PC-3 (cell line): ENCODE measurements around the gene SLC25A45. TPM values are rescaled to one million over a fixed set of nuclear protein-coding genes. Genes with fewer than 3 reads are reported as not detected.

Source experiments
- ATAC-seq: fragments of 200-7000 bp; cut with Tn5 transposase; 2 replicates; pipeline ENCODE4 v1.9.1; 2020; ENCODE audit warnings: mild to moderate bottlenecking, moderate library complexity
- BruUV-seq: library from RNA; stranded (reverse); fragments of 400-500 nt; replicated peaks from 2 replicates; lab custom pipeline; 2021; lab: Mats Ljungman, UMichigan
- CTCF ChIA-PET: fragments of 300-600 bp; sonication (Branson Sonifier 250); formaldehyde crosslinking; loops from one replicate; lab custom pipeline; 2022; ENCODE audit warnings: antibody characterized with exemption; lab: Charles Lee
- POLR2A ChIA-PET: fragments of 300-600 bp; sonication (Branson Sonifier 250); formaldehyde crosslinking; loops from one replicate; lab custom pipeline; 2022; ENCODE audit warnings: antibody characterized with exemption; ENCODE audit not compliant: unreplicated experiment; lab: Charles Lee
- DNase-seq: peaks from one replicate; pipeline ENCODE4 v3.0.0-alpha.2; 2015
- H2AFZ ChIP-seq: fragments of 300-600 bp; sonication (generic); 2 replicates; pipeline ENCODE4 v1.6.0; 2016; ENCODE audit warnings: antibody characterized with exemption, low read length
- H3F3A ChIP-seq: fragments of 300-600 bp; sonication (generic); one replicate; pipeline ENCODE4 v1.6.0; 2017; ENCODE audit warnings: antibody characterized with exemption, low read length, control low read depth, mild to moderate bottlenecking; ENCODE audit not compliant: unreplicated experiment
- H3K27ac ChIP-seq: fragments of 300-600 bp; sonication (generic); 2 replicates; pipeline ENCODE4 v1.5.1; 2016; ENCODE audit warnings: mild to moderate bottlenecking, low read length
- H3K27me3 ChIP-seq: fragments of 300-600 bp; sonication (generic); 2 replicates; pipeline ENCODE4 v1.6.1; 2016; ENCODE audit warnings: low read length, mixed read lengths
- H3K36me3 ChIP-seq: fragments of 300-600 bp; sonication (generic); 2 replicates; pipeline ENCODE4 v1.6.1; 2016; ENCODE audit warnings: low read depth, mixed run types, low read length, mixed read lengths
- H3K4me1 ChIP-seq: fragments of 300-600 bp; sonication (generic); 2 replicates; pipeline ENCODE4 v1.5.1; 2016; ENCODE audit warnings: low read length; ENCODE audit not compliant: insufficient read depth
- H3K4me2 ChIP-seq: fragments of 300-600 bp; sonication (generic); 2 replicates; pipeline ENCODE4 v1.6.0; 2016; ENCODE audit warnings: low read length
- H3K4me3 ChIP-seq: fragments of 300-600 bp; sonication (generic); 2 replicates; pipeline ENCODE4 v1.5.1; 2016; ENCODE audit warnings: mild to moderate bottlenecking, low read length, mixed read lengths
- H3K79me2 ChIP-seq: fragments of 300-600 bp; sonication (generic); 2 replicates; pipeline ENCODE4 v1.6.1; 2017; ENCODE audit warnings: low read length, mixed read lengths
- H3K9ac ChIP-seq: fragments of 300-600 bp; sonication (generic); 2 replicates; pipeline ENCODE4 v1.6.0; 2016; ENCODE audit warnings: mild to moderate bottlenecking, low read length
- H3K9me2 ChIP-seq: fragments of 300-600 bp; sonication (generic); replicated peaks from 2 replicates; pipeline ENCODE4 v1.6.1; 2016; ENCODE audit warnings: mixed run types, low read length, mixed read lengths
- H3K9me3 ChIP-seq: fragments of 300-600 bp; sonication (generic); 2 replicates; pipeline ENCODE4 v1.6.1; 2016; ENCODE audit warnings: low read length, mixed read lengths
- H4K20me1 ChIP-seq: fragments of 300-600 bp; sonication (generic); 2 replicates; pipeline ENCODE4 v1.6.1; 2016; ENCODE audit warnings: low read length, mixed read lengths
- CTCF ChIP-seq: fragments of 300-600 bp; sonication (generic); conservative IDR thresholded peaks from 2 replicates; pipeline ENCODE4 v1.5.1; 2017; ENCODE audit warnings: antibody characterized with exemption, low read depth, mild to moderate bottlenecking, low read length
- EZH2 ChIP-seq: fragments of 300-600 bp; sonication (generic); IDR thresholded peaks from one replicate; pipeline ENCODE4 v1.6.1; 2017; ENCODE audit warnings: antibody characterized with exemption, mild to moderate bottlenecking, low read length; ENCODE audit not compliant: unreplicated experiment
- EZH2phosphoT487 ChIP-seq: fragments of 300-600 bp; sonication (generic); IDR thresholded peaks from 2 replicates; pipeline ENCODE4 v1.6.1; 2018; ENCODE audit warnings: mild to moderate bottlenecking, antibody characterized with exemption, low read length, borderline replicate concordance
- intact Hi-C: fragments of 100-400 bp; cut with micrococcal nuclease; formaldehyde crosslinking; loops from 2 replicates; pipeline ENCODE4 v1.9.0; 2023
- total RNA-seq: library from RNA; depleted of rRNA; stranded (reverse); fragments of >200 nt; gene quantifications from 2 replicates; pipeline ENCODE4 v1.2.3, GENCODE V29; 2014

The SLC25A45 gene
- total RNA-seq, 1 experiment from 2014 or later, result 12.7 TPM

GRCh38 chr11:65403607-65404121, 21.2 kb upstream of the SLC25A45 start:
- H3K9me3 ChIP-seq, result no peaks in the 10 kb centered on the region
- no peaks in the 10 kb centered on the region for H3F3A ChIP-seq
- no peaks in the 10 kb centered on the region for H3K27me3 ChIP-seq
- intact Hi-C loops, result no loop called here
- ATAC-seq (no peak), DNase-seq (no peak)
- H3K4me1 ChIP-seq, result no peaks in the 10 kb centered on the region
- no peaks in the 10 kb centered on the region for H3K9me2 ChIP-seq
- no peak overlapping the region for H3K4me3 ChIP-seq
- no peaks in the 10 kb centered on the region for H4K20me1 ChIP-seq
- TF ChIP-seq EZH2phosphoT487, result no peak
- no peak for TF ChIP-seq EZH2
- TF ChIP-seq CTCF, result no peak
- no peak overlapping the region for H3K9ac ChIP-seq
- BruUV-seq, result no TSS peak
- no peak overlapping the region for H3K4me2 ChIP-seq
- no peaks in the 10 kb centered on the region for H3K79me2 ChIP-seq
- CTCF ChIA-PET, result no interaction called here
- peaks cover 25% of the 10 kb centered on the region; the same call in 1 of the 2 replicates for H3K36me3 ChIP-seq
- POLR2A ChIA-PET, result no interaction called here
- H3K27ac ChIP-seq, result no peak overlapping the region
- H2AFZ ChIP-seq, result no peak overlapping the region

- H3K4me1 ChIP-seq, result no peaks in the 10 kb centered on the region
- no peak for ATAC-seq
Observed at GRCh38 chr11:65402790-65403189, 20.3 kb upstream of the SLC25A45 start.

More at GRCh38 chr11:65402790-65403189, 20.3 kb upstream of the SLC25A45 start:
- Histone ChIP-seq H3F3A (no peaks in the 10 kb centered on the region), H3K4me3 (no peak overlapping the region), H3K4me2 (no peak overlapping the region), H3K9me3 (no peaks in the 10 kb centered on the region), H4K20me1 (no peaks in the 10 kb centered on the region), H2AFZ (no peak overlapping the region), H3K9ac (no peak overlapping the region), H3K27me3 (no peaks in the 10 kb centered on the region), H3K27ac (no peak overlapping the region), H3K36me3 (peaks cover 26% of the 10 kb centered on the region; the same call in 1 of the 2 replicates), H3K9me2 (no peaks in the 10 kb centered on the region), H3K79me2 (no peaks in the 10 kb centered on the region)
- TF ChIP-seq CTCF, result no peak
- no peak for TF ChIP-seq EZH2
- no peak for TF ChIP-seq EZH2phosphoT487
- BruUV-seq, result no TSS peak
- CTCF ChIA-PET, result no interaction called here
- POLR2A ChIA-PET, result no interaction called here
- intact Hi-C loops, result no loop called here
- DNase-seq, result no peak
